ENCODE results near the gene HSPB8.
A peak's percentile ranks its signal among the peaks of the same experiment; 100 is the strongest.

- TF ChIP-seq CTCF (IDR thresholded peaks at IDR 0.05): 0 out of 2 replicates have a peak, but pooled peaks have one; percentile 17
- no peak for TF ChIP-seq ZFX (IDR thresholded peaks at IDR 0.05; ENCODE audit: borderline replicate concordance)
Observed at GRCh38 chr12:119225454-119225853, 46.7 kb downstream of the HSPB8 start.
